SH-SY5Y (cell line): ENCODE measurements around the gene FCER1A.

ENCODE experiments used
- GATA2 ChIP-seq: IDR thresholded peaks from 2 replicates; pipeline ENCODE4 v1.6.1; 2011; ENCODE audit warnings: mild to moderate bottlenecking, low read depth, low read length
- GATA3 ChIP-seq: IDR thresholded peaks from 2 replicates; pipeline ENCODE4 v1.6.1; 2011; ENCODE audit warnings: low read depth, mild to moderate bottlenecking, low read length, moderate library complexity

- TF ChIP-seq GATA3 (no peak), GATA2 (no peak)
Observed at GRCh38 chr1:159318784-159319551, 16.8 kb downstream of the FCER1A start.
